GM21737 (cell line): ENCODE measurements around the gene FGF11.

Source experiments
- ATAC-seq: cut with Tn5 transposase; IDR thresholded peaks from one replicate; pipeline ENCODE4 v1.9.1; 2021; ENCODE audit warnings: mild to moderate bottlenecking, moderate library complexity; ENCODE audit not compliant: unreplicated experiment

FGF11 gene

DNA sequence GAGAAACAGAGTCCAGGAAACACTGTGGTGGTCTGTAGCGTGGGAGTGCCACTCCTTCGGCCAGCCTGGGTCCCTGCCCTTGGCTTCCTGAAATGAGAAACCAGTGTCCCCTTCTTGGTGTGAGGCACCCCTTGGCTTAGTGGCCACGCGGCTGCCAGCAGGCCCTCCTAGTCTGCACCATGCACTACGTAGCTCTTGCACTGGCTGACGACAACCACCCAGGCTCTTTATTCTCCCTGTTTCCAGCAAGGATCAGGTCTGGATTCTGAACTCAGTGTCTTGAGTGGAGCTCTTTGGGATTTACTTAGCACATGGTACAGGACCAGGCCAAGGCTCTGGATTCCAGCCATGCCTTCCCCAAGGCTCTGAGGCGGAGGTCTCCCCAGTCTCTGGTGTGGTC is 11.8 kb upstream of the FGF11 start:
- no peak for ATAC-seq

DNA sequence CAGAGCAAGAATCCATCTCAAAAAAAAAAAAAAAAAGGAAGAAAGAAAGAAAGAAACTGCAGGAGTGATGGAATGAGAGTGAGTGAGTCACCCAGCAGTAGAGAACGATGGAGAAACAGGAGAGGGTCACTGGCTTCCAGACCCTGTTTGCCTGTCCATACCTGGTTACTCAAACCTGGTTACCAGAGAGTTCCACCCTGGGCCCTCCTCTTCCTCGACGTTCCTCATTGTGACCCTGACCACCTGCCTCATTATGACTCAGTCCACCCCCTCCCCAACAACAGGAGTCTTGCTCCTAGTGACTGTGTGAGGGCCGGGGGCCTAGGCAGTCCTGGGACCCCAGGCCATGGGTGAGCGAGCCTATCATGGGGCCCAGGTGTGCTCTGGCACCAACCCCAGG is 10.8 kb upstream of the FGF11 start, which contains the start of gene SPEM3:
Gene SPEM3, plus strand, starts transcription at position 301 of the 400 bp plus-strand sequence. Its CDS starts 46 bp downstream, at position 347.
- ATAC-seq, result no peak

DNA sequence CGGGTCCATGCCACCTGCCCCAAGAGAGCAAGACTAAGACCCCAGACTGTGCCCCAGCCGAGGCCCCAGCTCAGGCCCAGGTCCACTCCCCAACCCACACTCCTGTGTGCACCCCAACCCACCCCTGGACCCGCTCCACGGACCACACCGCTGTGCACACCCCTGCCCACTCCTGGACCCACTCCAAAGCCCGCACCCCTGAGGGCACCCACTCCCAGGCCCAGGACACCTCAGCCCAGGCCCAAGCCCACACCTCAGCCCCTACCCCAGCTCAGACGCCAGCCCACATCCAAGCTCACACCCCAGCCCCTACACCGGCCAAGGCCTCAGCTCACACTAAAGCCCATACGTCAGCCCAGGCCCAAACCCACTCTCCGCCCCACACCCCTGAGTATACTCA is 9.6 kb upstream of the FGF11 start:
- ATAC-seq, result no peak

DNA sequence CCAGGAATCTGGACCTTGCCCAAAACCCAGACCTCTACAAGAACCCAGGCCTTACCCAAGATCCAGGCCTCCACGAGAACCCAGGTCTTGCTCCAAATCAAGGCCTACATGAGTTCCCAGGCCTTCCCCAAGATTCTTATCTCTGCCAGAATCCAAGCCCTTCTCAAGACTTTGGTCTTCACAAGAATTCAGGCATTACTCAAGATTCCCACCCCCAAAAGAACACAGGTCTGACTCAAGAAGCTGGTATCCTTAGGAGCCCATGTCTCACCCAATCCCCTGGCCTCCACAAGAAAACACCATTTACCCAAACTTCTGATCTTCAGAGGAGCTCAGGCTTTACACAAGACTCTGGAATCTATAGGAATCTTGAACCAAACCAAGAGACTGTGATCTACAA is 8.1 kb upstream of the FGF11 start:
- ATAC-seq, result no peak

DNA sequence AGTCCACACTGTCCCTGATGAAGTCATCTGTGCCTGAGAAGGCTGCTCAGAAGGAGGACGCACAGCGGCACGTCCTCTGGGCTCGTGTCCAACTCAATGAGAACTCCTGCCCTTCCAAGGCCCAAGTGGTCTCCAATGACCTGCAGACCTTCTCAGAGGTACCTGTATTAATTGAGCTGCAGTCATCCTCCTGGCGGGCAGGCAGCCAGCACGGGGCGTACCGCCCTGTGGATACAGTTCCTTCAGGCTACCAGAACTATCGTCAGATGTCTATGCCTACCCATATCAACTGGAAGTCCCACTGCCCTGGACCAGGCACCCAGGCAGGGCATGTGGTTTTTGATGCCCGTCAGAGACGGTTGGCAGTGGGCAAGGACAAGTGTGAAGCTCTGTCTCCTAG is 7.0 kb upstream of the FGF11 start:
- no peak for ATAC-seq

DNA sequence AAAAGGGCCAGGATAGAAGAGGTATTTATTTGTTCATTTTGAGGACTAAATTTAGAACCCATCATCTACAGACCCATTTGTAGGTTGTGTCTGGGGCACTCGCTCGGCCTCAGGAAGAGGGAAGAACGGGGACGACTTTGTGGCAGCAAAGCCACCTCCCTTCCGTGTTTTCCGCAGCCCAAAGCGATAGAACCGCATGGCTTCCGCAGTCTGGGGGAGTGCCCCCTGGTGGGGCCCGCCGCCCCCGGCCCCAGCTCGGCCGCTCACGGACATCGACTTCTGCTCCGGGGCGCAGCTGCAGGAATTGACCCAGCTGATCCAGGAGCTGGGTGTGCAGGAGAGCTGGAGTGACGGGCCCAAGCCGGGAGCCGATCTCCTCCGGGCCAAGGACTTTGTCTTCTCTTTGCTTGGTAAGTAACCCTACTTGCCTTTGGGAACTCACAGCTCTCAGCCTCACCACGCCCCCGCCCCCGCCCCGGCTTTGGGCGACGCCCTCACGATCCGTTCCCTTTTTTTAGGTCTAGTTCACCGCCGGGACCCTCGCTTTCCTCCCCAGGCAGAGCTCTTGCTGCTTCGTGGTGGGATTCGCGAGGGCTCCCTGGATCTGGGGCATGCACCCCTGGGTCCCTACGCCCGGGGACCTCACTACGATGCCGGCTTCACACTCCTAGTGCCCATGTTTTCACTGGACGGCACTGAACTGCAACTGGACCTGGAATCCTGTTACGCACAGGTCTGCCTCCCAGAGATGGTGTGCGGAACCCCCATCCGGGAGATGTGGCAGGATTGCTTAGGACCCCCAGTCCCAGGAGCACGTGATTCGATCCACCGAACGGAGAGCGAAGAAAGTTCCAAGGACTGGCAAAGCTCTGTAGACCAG is 3.4 kb upstream of the FGF11 start:
- ATAC-seq, result peak; percentile 24

DNA sequence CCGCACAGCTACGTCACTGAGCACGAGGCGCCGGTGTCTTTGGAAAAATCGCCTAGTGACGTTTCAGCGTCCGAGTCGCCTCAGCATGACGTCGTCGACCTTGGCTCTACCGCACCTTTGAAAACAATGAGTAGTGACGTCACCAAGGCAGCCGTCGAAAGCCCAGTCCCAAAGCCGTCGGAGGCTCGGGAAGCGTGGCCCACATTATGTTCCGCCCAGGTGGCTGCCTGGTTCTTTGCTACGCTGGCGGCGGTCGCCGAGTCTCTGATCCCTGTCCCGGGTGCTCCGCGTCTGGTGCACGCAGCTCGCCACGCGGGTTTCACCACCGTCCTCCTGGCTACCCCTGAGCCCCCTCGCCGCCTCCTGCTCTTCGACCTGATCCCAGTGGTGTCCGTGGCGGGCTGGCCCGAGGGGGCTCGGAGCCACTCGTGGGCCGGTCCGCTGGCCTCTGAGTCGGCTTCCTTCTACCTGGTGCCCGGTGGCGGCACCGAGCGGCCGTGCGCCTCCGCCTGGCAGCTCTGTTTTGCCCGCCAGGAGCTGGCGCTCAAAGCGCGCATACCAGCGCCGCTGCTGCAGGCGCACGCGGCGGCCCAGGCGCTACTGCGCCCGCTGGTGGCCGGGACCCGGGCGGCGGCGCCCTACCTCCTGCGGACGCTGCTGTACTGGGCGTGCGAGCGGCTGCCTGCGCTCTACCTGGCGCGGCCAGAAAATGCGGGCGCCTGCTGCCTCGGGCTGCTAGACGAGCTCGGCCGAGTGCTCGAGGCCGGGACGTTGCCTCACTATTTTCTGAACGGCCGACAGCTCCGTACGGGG is 2.5 kb upstream of the FGF11 start:
- peak; percentile 31 for ATAC-seq

DNA sequence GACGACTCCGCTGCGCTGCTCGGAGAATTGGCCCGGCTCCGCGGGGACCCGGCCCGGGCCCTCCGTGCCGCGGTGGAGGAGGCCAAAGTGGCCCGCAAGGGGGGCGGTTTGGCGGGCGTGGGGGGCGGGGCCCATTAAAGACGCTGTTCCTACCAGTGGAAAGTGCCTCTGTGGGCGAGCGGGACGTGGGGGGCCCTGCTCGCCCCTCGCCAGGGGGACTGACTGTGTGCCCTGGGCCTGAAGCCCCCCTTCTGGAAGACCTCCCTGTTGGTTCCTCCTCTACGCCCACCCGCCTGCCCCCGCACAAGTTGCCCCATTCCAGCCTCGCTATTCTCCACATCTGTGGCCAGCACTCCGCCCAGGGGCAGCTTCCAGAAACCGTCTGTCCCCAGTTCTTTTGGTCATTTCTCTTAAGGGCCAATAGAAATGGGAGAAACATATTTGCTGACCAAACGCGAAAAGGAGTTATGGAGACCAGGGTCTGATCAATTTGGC is 1.9 kb upstream of the FGF11 start:
- no peak for ATAC-seq

DNA sequence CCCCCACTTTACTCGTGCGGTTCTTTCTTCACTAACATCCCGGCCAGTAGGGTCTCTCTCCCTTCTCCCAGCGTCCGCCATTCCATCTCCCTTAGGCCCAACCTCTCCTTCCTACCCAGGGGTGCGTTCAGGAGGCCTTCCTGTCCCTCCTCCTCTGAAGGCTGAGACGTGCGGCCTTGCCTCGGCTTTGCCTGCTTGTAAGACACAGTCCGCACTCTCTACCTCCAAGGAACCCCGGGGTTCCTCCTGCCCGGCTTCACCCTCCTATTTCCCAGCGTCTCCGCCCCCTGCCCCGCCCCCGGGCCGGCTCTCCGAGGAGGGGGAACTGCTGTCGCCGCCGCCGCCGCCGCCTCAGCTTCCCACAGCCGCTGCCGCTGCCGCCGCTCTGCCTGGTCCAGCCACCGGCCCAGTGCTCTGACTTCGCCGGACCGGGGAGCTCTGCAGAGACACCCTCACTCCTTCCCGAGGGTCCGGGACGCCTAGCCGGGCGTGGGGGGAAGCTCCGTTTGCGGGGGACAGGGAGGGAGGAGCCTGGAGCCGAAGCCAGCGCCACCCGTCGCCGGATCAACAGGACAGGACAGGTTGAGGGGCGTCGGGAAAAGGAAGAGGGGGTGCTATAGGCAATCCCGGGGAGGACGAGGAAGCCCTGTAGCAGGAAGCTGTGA is 1.2 kb upstream of the FGF11 start:
- no peak for ATAC-seq

DNA sequence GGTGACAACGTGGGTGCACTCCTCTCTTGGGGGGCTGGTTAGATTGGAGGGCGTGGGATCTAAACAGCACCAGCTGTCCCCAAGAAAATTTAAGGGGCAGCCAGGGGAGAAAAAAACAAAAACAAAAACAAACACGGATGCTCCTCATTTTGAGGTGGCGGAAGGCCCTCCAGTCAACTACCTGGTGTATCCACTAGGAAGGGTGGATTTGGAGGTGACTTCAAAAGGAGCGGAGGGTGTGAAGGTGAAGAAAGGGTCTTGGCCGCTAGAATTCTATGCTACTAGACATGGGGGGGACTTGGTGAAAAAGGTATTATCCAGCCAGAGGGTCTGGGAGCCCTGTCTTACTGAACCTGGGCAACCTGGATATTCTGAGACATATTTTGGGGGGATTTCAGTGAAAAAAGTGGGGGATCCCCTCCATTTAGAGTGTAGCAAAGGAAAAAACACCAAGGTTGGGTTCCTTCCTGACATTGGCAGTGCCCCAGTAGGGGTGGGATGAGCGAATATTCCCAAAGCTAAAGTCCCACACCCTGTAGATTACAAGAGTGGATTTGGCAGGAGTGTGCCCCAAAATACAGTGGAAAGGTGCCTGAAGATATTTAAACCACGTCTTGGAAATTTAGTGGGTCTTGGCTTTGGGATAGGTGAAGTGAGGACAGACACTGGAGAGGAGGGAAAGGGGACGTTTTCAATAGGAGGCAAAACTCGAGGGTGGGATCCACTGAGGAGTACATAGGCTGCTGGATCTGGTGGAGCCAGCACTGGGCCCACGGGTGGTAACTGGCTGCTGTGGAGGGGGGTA is 454 bp upstream of the FGF11 start:
- ATAC-seq, result no peak

DNA sequence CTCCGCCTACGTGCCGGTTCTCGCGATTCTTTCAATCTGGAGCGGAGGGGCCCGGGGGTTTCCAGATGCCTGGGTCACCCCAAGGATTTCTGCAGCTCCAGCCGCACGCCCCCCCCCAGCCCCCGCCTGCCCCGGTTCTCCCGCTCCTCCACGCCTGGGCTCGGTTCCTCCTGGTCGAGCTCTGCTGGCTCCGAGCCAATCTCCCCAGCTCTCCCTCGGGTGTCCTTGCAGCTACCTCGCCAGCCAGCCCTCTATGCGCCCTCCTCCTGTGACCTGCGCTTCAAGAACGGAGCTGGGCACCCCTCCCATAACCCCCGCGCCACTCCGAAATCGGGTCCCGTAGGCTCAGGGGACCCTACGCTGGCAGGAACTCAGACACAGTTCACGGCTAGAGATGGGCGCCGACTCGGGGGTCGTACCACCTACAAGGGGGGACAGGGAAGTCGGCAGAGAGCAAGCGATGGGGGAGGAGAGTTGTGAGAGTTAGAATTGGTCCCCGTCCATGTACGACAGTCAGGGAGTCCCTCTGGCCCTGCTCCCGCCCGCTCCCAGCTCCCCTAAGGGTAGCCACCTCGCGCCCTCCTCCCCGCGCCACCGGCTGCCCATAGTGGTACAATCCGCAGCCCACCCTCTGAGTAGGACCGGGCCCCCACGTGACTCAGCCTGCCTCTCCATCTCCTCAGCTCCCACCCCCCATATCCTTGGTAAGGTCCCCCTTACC is 961 bp downstream of the FGF11 start:
- no peak for ATAC-seq

DNA sequence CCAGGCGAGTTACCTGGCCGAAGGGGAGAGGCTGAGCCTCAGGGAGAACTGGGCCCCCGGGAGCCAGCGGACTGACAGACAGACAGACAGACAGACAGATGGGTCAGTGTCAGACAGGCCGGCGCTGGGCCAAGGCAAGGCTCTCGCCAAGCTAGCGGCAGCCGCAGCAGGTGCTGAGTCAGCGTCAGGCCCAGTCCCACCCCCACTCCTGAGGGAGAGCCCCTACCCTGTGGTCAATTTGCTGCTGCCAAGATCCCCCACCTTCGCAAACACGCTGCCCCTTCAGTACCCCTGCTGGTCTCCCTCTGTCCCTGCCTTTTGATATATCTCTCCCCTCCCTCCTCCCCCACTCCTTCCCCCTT is 1.5 kb downstream of the FGF11 start:
- no peak for ATAC-seq

DNA sequence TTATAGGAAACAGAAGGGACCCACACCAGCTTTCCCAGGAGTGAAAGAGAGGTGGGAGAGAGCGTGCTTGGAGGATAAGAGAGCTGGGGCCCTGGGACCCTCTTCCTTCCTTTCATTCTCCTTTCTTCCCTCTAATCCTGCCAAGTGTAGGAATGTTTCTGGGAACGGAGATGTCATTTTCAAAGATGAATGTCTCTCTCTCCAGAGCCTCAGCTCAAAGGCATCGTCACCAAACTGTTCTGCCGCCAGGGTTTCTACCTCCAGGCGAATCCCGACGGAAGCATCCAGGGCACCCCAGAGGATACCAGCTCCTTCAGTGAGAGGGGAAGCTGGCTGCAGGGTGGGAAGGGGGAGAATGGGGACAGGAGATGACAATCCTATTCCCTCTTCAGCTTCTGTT is 2.0 kb downstream of the FGF11 start:
- ATAC-seq, result no peak

DNA sequence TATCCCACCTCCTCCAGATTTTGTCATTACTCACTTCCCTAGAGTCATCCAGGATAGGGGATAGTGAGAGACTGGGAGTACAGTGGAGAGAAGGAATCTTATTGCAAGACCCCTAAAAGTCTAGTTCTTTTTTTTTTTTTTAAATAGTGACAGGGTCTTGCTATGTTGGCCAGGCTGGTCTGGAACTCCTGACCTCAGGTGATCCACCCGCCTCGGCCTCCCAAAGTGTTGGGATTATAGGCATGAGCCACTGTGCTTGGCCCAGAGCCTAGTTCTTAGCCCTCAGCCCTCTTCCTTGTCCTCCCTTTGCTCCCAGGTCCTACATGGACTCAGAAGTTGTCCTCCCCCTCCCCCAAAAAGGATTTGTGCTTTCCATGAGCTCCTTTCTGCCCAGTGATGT is 2.8 kb downstream of the FGF11 start:
- no peak for ATAC-seq

DNA sequence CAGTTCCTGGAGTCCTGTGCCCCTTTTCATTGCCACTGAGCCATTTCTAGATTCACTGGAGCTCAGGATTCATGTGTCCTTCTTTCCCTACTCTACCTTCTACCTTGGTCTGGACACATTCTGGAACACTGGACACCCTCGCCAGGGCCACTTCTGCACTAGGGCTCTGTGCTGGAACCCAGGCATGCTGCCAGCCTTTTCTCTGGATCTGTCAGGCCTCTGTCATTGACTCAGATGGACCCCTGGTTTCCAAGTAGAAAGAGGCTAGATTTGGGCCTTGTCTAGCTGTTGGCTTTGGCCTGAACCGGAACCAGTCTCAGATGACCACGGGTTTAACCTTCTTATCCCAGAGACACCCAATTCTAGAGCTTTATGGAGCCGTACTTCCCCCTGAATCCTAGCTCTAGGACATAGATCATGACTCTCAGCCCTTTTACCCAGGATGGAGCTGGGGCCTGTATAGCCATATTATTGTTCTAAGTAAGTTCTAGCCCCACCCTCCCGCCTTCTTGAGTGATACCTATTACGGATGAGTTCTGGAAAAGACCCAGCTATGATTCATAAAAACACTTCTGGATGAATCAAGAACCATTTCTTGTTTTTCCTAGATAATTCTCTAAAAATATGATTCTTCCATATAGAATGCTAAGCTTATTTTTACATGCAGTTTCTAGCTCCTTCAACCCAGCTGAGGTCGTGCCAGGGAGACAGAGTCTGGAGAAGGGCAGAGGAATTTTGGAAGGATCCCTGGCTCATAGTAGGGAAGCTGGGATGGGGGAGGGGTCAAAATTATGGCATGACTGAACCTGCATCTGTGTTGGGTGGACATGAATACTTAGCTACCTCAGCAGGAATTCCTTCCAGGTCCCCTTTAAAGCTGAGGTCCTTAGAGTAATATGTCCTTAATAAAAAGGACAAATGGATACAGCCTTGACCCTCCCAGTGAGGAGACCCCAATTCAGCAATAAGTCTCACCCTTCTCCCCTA is 4.5 kb downstream of the FGF11 start:
- no peak for ATAC-seq

DNA sequence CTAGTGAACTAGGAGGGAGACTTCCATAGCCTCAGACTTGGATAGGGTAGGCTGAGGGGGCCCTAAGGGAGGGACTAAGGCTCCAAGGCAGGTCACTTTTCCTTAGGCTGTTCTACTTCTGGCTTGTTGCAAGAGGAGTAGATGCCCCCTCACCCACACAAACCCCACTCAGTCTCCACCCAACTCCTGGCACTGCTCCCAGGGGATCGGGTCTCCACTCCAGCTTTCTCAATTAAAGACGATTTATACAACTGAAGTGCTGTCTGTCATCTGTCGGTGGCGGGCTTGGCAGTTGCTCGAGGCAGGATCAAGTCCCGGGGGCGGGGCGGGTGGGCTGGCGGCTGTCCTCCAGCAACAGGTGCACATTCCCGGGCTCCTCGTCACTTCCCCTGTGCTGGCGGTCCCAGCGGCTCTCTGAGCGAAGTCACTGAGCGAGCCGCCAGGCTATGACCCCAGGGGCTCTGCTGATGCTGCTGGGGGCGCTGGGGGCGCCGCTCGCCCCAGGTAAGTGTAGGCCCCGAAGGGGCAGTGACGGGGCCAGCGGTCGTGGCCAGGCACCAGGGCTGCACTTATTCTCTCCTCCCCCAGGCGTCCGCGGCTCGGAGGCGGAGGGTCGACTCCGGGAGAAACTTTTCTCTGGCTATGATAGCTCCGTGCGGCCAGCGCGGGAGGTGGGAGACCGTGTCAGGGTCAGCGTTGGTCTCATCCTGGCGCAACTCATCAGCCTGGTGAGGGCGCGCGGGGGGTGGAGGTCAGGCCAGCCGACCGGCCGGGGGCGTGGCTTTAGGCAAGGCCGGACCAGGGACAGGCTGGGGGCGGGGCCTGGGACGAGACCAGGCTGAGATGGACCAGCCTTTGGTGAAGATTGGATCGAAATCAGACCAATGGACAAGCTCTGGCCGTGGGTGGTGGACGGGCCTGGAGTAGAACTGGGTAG is 5.6 kb downstream of the FGF11 start, which contains the start of gene CHRNB1:
Gene CHRNB1, plus strand, starts transcription at position 380 of the 937 bp plus-strand sequence. Its CDS starts 67 bp downstream, at position 447.
- no peak for ATAC-seq

DNA sequence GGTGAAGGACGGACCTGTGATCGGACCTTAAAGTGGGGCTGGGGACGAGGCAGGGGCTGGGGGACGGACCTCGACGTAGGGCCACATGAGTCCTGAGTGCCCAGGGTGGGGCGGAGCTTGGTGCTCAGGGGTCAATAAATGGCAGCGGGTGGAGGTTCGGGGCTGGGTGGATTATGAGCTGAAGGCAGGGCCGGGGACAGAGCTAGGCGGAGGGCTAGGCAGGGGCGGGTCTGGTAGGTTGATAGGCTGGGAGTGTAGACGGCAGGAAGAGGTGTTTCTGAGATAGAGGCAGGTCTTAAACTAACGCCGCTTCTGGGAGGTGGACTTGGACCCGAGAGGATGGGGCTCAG is 6.3 kb downstream of the FGF11 start:
- ATAC-seq, result no peak

DNA sequence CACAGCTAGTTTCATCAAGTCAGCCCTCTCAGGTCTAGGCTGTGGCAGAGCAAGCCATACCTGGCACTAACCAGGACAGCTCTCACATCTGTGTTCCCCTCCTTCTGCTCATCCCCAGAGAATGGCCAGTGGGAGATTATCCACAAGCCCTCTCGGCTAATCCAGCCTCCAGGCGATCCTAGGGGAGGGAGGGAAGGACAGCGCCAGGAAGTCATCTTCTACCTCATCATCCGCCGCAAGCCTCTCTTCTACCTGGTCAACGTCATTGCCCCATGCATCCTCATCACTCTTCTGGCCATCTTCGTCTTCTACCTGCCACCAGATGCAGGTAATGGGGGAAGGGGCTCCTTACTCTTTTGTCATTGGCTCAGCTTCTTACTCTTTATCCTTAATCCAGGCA is 9.1 kb downstream of the FGF11 start:
- no peak for ATAC-seq
